ENCODE data around the gene TRIM9.

The TRIM9 gene

GRCh38 chr14:51093371-51094281 is 1.3 kb downstream of the TRIM9 start:
- peak; percentile 31 for DNase-seq

- no peak for DNase-seq
Observed at GRCh38 chr14:51092965-51093364, 1.9 kb downstream of the TRIM9 start.

GRCh38 chr14:51089278-51089677 is 5.6 kb downstream of the TRIM9 start:
- no peak for DNase-seq

GRCh38 chr14:51087031-51087441 is 7.9 kb downstream of the TRIM9 start:
- no peak for DNase-seq

GRCh38 chr14:51086044-51086443 is 8.9 kb downstream of the TRIM9 start:
- no peak for DNase-seq

GRCh38 chr14:51084962-51085361 is 9.9 kb downstream of the TRIM9 start:
- no peak for DNase-seq

- DNase-seq = no peak
Observed at GRCh38 chr14:51084507-51084906, 10.4 kb downstream of the TRIM9 start.

GRCh38 chr14:51082349-51082748 is 12.6 kb downstream of the TRIM9 start:
- DNase-seq = no peak

GRCh38 chr14:51081712-51082111 is 13.2 kb downstream of the TRIM9 start:
- no peak for DNase-seq

- no peak for DNase-seq
Observed at GRCh38 chr14:51081209-51081608, 13.7 kb downstream of the TRIM9 start.

- no peak for DNase-seq
Observed at GRCh38 chr14:51080645-51081044, 14.3 kb downstream of the TRIM9 start.

- DNase-seq = no peak
Observed at GRCh38 chr14:51079489-51079888, 15.4 kb downstream of the TRIM9 start.

GRCh38 chr14:51079085-51079484 is 15.8 kb downstream of the TRIM9 start:
- no peak for DNase-seq

- no peak for DNase-seq
Observed at GRCh38 chr14:51074701-51075385, 20.1 kb downstream of the TRIM9 start.

- no peak for DNase-seq
Observed at GRCh38 chr14:51073731-51074130, 21.2 kb downstream of the TRIM9 start.

GRCh38 chr14:51072976-51073375 is 21.9 kb downstream of the TRIM9 start:
- DNase-seq = no peak

- DNase-seq = no peak
Observed at GRCh38 chr14:51071857-51072256, 23.0 kb downstream of the TRIM9 start.

- DNase-seq = no peak
Observed at GRCh38 chr14:51070726-51071125, 24.2 kb downstream of the TRIM9 start.

GRCh38 chr14:51069055-51069454 is 25.9 kb downstream of the TRIM9 start:
- no peak for DNase-seq

- no peak for DNase-seq
Observed at GRCh38 chr14:51068268-51068667, 26.6 kb downstream of the TRIM9 start.

- no peak for DNase-seq
Observed at GRCh38 chr14:51067295-51067694, 27.6 kb downstream of the TRIM9 start.

- no peak for DNase-seq
Observed at GRCh38 chr14:51066576-51066975, 28.3 kb downstream of the TRIM9 start.

- DNase-seq = no peak
Observed at GRCh38 chr14:51059032-51059431, 35.9 kb downstream of the TRIM9 start.

GRCh38 chr14:51058382-51058781 is 36.5 kb downstream of the TRIM9 start:
- no peak for DNase-seq
